CD4-positive, alpha-beta T cell treated with Interleukin-17A for 1 hour (primary cell): ENCODE results near the gene FOLH1.
"Not testable (repeated sequence)": the region's sequence is repeated elsewhere in the genome, so short reads cannot be mapped to it uniquely, and the experiment has no call there.

Source experiments
- DNase-seq: peaks from one replicate; pipeline ENCODE4 v3.0.0-alpha.2; 2020

Gene FOLH1

GRCh38 chr11:49208006-49208721 lies at the start of gene FOLH1:
FOLH1 (minus strand) TSS chr11:49208602; CDS start chr11:49208409, 193 bp downstream.
- DNase-seq: no peak

- not testable (repeated sequence) for DNase-seq
Observed at GRCh38 chr11:49255148-49255547, 46.7 kb upstream of the FOLH1 start.

DNA sequence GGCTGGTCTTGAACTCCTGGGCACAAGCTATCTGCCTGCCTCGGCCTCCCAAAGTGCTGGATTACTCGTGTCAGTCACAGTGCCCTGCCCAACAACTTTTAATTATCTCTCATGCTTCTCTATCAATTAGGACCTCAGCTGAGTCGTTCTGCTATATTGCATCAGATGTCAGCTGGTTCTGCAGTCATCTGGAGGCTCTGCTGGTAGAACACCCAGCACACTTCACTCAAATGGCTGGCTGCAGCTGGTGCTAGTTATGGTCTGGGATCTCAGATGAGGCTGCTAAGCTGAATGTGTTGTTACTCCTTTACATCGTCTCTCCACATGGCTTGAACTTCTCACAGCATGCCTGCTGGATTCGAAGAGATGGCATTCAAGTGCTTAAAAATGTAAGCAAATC lies 42.8 kb upstream of the FOLH1 start:
- not testable (repeated sequence) for DNase-seq

DNA sequence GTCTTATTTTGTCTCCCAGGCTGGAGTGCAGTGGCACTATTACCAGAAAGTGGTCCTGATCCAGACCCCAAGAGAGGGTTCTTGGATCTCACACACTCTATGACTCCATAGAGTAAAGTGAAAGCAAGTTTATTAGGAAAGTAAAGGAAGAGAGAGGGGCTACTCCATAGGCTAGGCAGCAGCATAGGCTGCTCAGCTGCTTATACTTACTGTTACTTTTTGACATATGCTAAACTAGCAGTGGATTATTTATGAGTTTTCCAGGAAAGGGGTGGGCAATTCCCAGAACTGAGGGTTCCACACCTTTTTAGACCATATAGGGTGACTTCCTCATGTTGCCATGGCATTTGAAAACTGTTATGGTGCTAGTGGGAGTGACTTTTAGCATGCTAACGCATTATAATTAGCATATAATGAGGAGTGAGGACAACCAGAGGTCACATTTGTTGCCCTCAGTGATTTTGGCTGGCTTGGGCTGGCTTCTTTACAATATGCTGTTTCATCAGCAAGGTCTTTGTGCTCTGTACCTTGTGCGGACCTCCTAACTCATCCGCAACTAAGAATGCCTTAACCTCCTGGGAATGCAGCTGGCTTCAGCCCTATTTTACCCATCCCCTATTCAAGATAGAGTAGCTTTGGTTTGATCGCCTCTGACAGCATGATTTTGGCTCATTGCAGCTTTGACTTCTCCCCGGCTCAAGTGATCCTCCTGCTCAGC lies 42.2 kb upstream of the FOLH1 start:
- not testable (repeated sequence) for DNase-seq

DNA sequence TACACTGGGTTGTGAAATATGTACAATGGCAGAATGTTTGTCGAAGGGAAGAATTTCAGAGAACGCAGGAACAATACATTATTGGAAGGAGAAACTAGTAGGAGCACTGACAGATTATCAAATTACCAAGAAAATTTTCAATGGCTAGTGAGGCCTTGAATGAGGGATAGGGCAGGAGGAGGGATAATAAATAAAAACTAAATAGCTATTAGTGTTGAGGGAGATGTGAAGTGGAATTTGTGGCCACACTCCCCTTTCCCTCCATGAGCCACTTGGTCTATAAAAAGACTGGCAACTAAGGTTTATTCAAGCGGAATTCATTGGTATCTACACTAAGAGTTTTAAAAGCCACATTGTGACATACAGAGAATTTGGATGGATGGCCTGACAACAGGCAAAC lies 41.0 kb upstream of the FOLH1 start:
- not testable (repeated sequence) for DNase-seq

DNA sequence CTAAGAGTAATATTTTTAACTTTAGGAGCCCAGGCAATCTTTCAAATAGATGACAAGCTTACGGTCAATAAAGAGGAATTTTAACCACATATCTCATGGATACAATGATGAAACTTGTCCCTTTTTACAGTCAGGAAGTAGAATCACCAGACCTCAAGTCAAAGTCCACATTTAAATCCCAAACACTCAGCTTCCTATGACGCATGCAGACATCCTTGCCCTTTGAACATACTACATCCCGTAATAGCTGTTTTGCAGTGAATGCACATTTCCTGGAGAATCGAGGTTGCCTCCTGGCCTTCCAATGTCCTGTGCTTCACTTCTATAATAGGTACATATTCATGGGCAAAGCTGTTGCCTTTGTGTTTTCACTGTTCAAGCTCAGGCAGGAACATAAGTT lies 25.3 kb upstream of the FOLH1 start:
- not testable (repeated sequence) for DNase-seq

DNA sequence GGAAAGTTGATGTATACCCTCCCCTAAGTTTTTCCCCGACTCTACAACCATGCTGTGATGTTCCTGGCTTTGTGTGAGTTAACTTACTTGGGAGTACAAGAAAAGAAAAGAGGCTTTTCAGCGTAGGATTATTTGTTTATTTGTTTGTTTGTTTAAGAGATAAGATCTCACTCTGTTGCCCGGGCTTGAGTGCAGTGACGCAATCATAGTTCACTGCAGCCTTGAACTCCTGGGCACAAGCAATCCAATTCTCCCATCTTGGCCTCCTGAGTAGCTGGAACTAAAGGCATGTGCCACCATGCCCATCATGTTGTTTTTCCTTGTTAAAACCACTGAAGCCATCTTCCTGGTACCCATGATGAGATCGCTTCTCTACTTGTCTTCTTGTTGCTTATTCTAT lies 24.6 kb upstream of the FOLH1 start:
- not testable (repeated sequence) for DNase-seq

DNA sequence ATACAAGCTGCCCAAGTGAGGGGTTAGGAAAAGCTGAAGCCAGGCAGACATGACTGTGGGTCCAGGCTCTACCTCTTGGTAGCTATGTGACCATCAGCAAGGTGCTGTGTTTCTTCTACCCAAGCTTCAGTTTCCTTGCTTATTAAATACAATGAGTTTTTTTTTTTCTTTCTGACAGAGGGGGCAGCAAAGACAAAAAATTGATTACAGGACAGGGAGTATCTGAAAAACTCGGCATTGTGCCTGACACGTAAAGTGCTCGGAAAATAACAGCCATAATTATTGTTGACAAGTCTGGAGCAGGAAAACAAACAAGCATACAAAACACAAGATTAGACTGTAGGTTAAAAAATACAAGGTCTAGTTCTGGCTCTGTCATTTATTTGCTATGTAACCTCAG lies 23.3 kb upstream of the FOLH1 start:
- DNase-seq: not testable (repeated sequence)

DNA sequence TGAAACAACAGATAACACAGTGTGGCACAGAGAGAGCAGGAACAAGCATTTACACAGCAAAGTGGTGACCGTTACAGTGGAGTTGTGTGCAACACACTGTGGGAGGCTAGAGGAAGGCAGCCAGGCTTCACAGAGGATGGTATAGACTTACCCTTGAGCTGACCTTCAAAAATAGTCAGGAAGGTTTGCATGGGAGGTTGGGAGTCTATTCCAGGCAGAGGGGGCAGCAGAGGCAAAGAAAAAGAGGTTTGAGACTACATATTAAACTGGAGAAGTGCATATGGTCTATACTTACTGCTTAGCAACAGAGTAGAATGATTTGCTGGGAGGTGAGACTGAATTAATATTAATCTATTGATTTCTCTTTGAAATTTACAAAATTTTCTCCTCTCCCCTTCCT lies 22.1 kb upstream of the FOLH1 start:
- not testable (repeated sequence) for DNase-seq

GRCh38 chr11:49230001-49230400 lies 21.6 kb upstream of the FOLH1 start:
- not testable (repeated sequence) for DNase-seq

DNA sequence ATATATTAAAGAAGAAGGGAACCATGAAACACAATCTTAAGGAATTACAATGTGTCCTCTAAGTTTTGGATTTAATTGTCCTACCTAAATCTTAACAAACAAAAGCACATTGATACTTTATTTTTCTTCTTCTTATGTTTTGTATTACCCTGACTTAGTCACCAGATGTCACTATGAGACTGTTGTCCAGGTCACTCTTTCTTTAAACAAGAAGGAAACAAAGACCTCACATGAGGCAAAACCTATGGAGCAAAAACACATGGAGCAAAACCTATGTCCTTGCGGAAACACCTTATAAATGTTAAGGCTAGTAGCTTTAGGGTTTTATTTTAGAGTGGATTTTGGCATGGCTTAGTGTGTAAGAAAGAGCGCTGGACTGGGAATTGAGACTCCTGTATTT lies 20.7 kb upstream of the FOLH1 start:
- DNase-seq: not testable (repeated sequence)

GRCh38 chr11:49225255-49225785 lies 16.9 kb upstream of the FOLH1 start:
- DNase-seq: not testable (repeated sequence)

GRCh38 chr11:49221112-49221511 lies 12.7 kb upstream of the FOLH1 start:
- DNase-seq: no peak

- DNase-seq: no peak
Observed at GRCh38 chr11:49213026-49213560, 4.7 kb upstream of the FOLH1 start.

DNA sequence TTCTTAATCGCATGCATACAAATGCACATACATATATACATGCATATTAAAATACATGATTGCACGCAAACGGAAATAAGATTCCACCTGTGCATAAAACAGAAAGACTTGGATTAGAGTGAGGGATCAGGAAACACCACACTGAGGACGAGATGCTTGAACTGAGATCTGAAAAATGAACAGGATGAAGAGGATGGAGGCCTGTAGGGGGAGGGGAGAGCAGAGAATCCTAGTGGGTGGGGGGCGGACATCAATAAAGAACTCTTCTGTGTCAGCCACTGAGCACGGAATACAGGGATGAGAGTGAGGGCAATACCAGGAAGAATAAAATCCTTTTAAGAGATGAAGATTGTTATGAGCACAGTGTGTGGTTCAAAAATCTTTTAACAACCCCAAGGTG lies 1.4 kb downstream of the FOLH1 start:
- DNase-seq: not testable (repeated sequence)

DNA sequence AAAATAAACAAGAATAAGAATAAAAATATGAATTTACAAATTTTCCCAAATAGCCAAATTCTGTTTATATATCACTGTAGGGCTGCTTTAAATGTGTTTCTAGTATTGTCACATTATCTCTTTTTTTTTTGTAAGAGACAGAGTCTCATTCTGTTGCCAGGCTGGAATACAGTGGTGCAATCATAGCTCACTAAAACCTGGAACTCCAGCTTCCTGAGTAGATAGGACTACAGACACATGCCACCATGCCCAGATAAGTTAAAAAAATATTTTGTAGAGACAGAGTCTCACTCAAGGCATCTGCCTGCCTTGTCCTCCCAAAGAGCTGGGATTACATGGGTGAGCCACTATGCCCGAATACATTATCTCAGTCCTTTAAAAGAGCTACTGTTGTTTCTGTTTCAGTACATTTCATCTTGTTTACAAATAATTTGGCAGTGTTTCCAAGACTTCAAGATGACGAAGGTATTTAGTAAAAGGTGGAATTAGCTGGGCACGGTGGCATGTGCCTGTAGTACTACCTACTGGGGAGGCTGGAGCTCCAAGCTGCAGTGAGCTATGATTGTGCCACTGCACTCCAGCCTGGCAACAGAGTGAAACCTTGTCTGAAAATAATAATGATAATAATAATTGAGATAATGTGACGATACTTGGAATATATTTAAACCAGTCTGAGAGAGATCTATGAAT lies 6.0 kb downstream of the FOLH1 start:
- no peak for DNase-seq

GRCh38 chr11:49196775-49197174 lies 11.6 kb downstream of the FOLH1 start:
- DNase-seq: not testable (repeated sequence)

- not testable (repeated sequence) for DNase-seq
Observed at GRCh38 chr11:49196002-49196401, 12.4 kb downstream of the FOLH1 start.

- not testable (repeated sequence) for DNase-seq
Observed at GRCh38 chr11:49190287-49190686, 18.1 kb downstream of the FOLH1 start.

- not testable (repeated sequence) for DNase-seq
Observed at GRCh38 chr11:49186225-49186624, 22.2 kb downstream of the FOLH1 start.

DNA sequence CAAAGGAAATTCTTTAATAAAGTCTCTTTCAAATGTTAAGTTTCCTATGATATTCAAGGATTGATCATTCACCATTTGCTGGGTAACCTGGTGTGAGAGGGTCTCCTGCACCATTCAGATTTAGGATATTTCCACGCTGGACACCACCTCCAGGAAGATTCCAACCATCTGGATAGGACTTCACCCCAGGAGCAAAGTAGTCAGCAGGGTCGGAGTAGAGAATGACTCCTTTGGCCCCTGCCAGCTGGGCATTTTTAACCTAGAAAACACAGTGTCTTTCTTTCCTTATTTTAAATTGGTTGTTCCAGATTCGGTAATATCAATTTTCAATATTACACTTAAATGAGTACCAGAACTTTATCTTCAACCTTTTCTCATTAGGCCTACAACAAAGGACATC lies 22.8 kb downstream of the FOLH1 start:
- not testable (repeated sequence) for DNase-seq

DNA sequence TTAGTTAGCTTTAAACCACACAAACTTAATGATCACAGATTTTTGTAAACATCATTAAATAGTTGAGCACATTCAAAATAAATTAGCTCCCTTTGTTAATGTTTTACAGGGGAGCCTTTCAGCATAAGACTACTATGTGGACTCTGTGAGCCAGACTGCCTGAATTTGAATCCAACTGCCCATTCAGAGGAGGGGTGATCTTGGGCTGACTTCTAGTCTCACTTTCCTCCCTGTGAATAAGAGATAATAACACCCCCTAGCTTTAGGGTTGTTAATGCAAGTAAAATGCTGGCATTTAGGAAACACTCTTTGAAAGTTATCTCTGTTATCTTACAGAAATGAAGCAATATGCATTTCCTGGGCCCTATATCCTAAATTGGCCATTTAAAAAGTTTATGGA lies 23.6 kb downstream of the FOLH1 start:
- DNase-seq: not testable (repeated sequence)

GRCh38 chr11:49177936-49178335 lies 30.5 kb downstream of the FOLH1 start:
- not testable (repeated sequence) for DNase-seq
